ENCODE data around the gene GPR83. TPM values are rescaled to one million over a fixed set of nuclear protein-coding genes. Genes with fewer than 3 reads are reported as not detected.
"Not testable (repeated sequence)": the region's sequence is repeated elsewhere in the genome, so short reads cannot be mapped to it uniquely, and the experiment has no call there.

GPR83 gene
- polyA plus RNA-seq, 2 of the 4 experiments (the other 2 are of a cell fraction), result 0.06 to 0.09 TPM

DNA sequence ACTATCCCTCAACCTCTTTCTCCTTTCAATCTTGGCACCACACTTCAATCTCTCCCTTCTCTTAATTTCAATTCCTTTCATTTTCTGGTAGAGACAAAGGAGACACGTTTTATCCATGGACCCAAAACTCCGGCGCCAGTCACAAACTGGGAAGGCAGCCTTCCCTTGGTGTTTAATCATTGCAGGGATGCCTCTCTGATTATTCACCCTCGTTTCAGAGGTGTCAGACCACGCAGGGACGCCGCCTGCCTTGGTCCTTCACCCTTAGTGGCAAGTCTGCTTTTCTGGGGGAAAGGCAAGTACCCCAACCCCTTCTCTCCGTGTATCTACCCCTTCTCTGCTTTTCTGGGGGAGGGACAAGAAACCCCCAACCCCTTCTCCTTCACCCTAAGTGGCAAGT lies 54.9 kb downstream of the GPR83 start:
- H3K4me3 ChIP-seq; FAIRE-seq; H3K27ac ChIP-seq; H3K9me3 ChIP-seq; ATAC-seq; H3K4me2 ChIP-seq; H3K4me1 ChIP-seq; CTCF ChIA-PET; POLR2A ChIA-PET; DNase-seq (ENCODE audit: low read depth in 1 of 2, low spot score in 1 of 2): not testable (repeated sequence)
- WGBS (ENCODE audit: missing lambda C conversion rate), result 15% methylated on average over 7 of the region's 8 CpGs

DNA sequence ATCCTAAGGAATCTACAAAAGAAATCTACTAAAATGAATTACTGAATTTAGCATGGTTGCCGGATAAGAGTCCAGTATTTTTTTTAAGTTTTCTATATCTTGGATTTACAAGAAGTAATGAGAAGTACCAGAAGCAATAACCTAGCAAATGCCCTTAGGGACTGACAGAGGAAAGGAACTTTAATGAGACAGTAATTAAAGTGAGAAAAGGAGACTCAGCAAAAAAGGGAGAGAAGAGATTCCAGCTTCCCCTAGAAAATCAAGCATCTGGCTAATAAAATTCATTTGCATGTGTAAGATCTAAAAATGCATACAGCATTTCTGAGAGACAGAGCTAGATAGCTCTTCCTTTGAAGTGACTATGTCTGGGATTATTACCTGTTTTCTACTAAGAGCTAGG lies 57.7 kb downstream of the GPR83 start:
- H3K4me2 ChIP-seq, result no peak overlapping the region
- no peak for FAIRE-seq
- ATAC-seq, result no peak
- no peak overlapping the region for H3K4me3 ChIP-seq
- no peaks in the 10 kb centered on the region for H3K9me3 ChIP-seq
- H3K4me1 ChIP-seq, result no peaks in the 10 kb centered on the region
- CTCF ChIA-PET, result no interaction called here
- no peak overlapping the region for H3K27ac ChIP-seq
- TF ChIP-seq RCOR1 (IDR thresholded peaks at IDR 0.05; ENCODE audit: low read depth, low read length) (no peak), HOXA7 (CRISPR knock-in tag; IDR thresholded peaks at IDR 0.05) (no peak), FOSB (CRISPR knock-in tag; IDR thresholded peaks at IDR 0.05) (no peak), RFX5 (IDR thresholded peaks at IDR 0.05) (no peak), TP53 (CRISPR knock-in tag; IDR thresholded peaks at IDR 0.05) (no peak), CBX8 (IDR thresholded peaks at IDR 0.05) (no peak), HEYL (CRISPR knock-in tag; IDR thresholded peaks at IDR 0.05) (no peak), CHD4 (IDR thresholded peaks at IDR 0.05; ENCODE audit: borderline replicate concordance) (no peak), CBX2 (IDR thresholded peaks at IDR 0.05; ENCODE audit: borderline replicate concordance, low read depth) (no peak), TFCP2L1 (CRISPR knock-in tag; IDR thresholded peaks at IDR 0.05) (no peak), ZC3H11A (IDR thresholded peaks at IDR 0.05) (no peak), SMC3 (IDR thresholded peaks at IDR 0.05) (no peak), FOXS1 (CRISPR knock-in tag; IDR thresholded peaks at IDR 0.05) (no peak)
- TF ChIP-seq, protein P1, sequence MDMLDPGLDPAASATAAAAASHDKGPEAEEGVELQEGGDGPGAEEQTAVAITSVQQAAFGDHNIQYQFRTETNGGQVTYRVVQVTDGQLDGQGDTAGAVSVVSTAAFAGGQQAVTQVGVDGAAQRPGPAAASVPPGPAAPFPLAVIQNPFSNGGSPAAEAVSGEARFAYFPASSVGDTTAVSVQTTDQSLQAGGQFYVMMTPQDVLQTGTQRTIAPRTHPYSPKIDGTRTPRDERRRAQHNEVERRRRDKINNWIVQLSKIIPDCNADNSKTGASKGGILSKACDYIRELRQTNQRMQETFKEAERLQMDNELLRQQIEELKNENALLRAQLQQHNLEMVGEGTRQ (IDR thresholded peaks at IDR 0.05), result no peak
- TF ChIP-seq, protein P2, sequence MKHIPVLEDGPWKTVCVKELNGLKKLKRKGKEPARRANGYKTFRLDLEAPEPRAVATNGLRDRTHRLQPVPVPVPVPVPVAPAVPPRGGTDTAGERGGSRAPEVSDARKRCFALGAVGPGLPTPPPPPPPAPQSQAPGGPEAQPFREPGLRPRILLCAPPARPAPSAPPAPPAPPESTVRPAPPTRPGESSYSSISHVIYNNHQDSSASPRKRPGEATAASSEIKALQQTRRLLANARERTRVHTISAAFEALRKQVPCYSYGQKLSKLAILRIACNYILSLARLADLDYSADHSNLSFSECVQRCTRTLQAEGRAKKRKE (CRISPR knock-in tag; IDR thresholded peaks at IDR 0.05; ENCODE audit: low read depth), result no peak
- TF ChIP-seq, protein P3, sequence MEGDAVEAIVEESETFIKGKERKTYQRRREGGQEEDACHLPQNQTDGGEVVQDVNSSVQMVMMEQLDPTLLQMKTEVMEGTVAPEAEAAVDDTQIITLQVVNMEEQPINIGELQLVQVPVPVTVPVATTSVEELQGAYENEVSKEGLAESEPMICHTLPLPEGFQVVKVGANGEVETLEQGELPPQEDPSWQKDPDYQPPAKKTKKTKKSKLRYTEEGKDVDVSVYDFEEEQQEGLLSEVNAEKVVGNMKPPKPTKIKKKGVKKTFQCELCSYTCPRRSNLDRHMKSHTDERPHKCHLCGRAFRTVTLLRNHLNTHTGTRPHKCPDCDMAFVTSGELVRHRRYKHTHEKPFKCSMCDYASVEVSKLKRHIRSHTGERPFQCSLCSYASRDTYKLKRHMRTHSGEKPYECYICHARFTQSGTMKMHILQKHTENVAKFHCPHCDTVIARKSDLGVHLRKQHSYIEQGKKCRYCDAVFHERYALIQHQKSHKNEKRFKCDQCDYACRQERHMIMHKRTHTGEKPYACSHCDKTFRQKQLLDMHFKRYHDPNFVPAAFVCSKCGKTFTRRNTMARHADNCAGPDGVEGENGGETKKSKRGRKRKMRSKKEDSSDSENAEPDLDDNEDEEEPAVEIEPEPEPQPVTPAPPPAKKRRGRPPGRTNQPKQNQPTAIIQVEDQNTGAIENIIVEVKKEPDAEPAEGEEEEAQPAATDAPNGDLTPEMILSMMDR (IDR thresholded peaks at IDR 0.05), result no peak
- TF ChIP-seq, protein P4, sequence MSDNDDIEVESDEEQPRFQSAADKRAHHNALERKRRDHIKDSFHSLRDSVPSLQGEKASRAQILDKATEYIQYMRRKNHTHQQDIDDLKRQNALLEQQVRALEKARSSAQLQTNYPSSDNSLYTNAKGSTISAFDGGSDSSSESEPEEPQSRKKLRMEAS (IDR thresholded peaks at IDR 0.05), result no peak
- TF ChIP-seq, protein P5, sequence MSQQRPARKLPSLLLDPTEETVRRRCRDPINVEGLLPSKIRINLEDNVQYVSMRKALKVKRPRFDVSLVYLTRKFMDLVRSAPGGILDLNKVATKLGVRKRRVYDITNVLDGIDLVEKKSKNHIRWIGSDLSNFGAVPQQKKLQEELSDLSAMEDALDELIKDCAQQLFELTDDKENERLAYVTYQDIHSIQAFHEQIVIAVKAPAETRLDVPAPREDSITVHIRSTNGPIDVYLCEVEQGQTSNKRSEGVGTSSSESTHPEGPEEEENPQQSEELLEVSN (IDR thresholded peaks at IDR 0.05; ENCODE audit: borderline replicate concordance, low read depth), result no peak
- no peak for DNase-seq (ENCODE audit: low read depth in 1 of 2, low spot score in 1 of 2)
- 87% methylated on average over 1 of the region's 1 CpG for WGBS (ENCODE audit: missing lambda C conversion rate)
- POLR2A ChIA-PET, result no interaction called here

DNA sequence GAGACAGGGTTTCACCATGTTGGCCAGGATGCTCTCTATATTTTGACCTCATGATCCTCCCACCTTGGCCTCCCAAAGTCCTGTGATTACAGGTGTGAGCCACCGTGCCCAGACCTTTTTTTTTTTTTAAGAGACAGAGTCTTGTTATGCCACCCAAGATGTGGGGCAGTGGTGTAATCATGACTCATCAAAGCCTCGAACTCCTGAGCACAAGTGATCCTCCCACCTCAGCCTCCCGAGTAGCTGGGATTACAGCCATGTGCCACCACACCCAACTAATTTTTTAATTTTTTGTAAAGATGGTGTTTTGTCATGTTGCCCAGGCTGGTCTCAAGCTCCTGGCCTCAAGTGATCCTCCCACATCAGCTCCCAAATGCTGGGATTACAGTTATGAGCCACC lies 59.0 kb downstream of the GPR83 start:
- no peak overlapping the region for H3K4me3 ChIP-seq
- TF ChIP-seq ZSCAN20 (CRISPR knock-in tag; IDR thresholded peaks at IDR 0.05) (no peak), RCOR1 (IDR thresholded peaks at IDR 0.05; ENCODE audit: low read depth, low read length) (no peak), MYC (IDR thresholded peaks at IDR 0.05; ENCODE audit: borderline replicate concordance, low read length) (no peak), SMC3 (IDR thresholded peaks at IDR 0.05) (no peak)
- H3K4me1 ChIP-seq, result no peaks in the 10 kb centered on the region
- no peaks in the 10 kb centered on the region for H3K9me3 ChIP-seq
- ChIA-PET POLR2A (interaction anchor here (0.6 kb wide), 1 partner anchor 308 kb away, joined by 3 read pairs; no protein-coding TSS in a partner anchor), CTCF (interaction anchor here (0.6 kb wide), 1 partner anchor 485 kb away, joined by 4 read pairs; no protein-coding TSS in a partner anchor)
- DNase-seq (ENCODE audit: low read depth in 1 of 2, low spot score in 1 of 2) (no peak), ATAC-seq (no peak), FAIRE-seq (no peak)
- WGBS (ENCODE audit: missing lambda C conversion rate), result 17% methylated on average over 3 of the region's 3 CpGs
- no peak overlapping the region for H3K4me2 ChIP-seq
- H3K27ac ChIP-seq, result no peak overlapping the region

Data from A549 (cell line).